Trophoblast cell (in vitro differentiated cells and primary cell): ENCODE data around the gene APRT.
A peak's percentile ranks its signal among the peaks of the same experiment; 100 is the strongest.

ENCODE experiments used
- DNase-seq, 2 donors: peaks; one replicate each; pipeline ENCODE4 v3.0.0-alpha.2; 2016
- H2AFZ ChIP-seq: 2 replicates; pipeline ENCODE4 v1.6.1; 2013; ENCODE audit warnings: low read length, moderate library complexity, mild to moderate bottlenecking; ENCODE audit not compliant: insufficient read depth, poor library complexity
- H2AK5ac ChIP-seq: 2 replicates; pipeline ENCODE4 v1.6.1; 2013; ENCODE audit warnings: mild to moderate bottlenecking, low read length
- H2BK120ac ChIP-seq: 2 replicates; pipeline ENCODE4 v1.6.1; 2013; ENCODE audit warnings: low read length, mild to moderate bottlenecking, moderate library complexity; ENCODE audit not compliant: insufficient read depth, poor library complexity
- H2BK12ac ChIP-seq: 2 replicates; pipeline ENCODE4 v1.6.1; 2013; ENCODE audit warnings: mild to moderate bottlenecking, low read length, moderate library complexity
- H2BK5ac ChIP-seq: 2 replicates; pipeline ENCODE4 v1.6.1; 2013; ENCODE audit warnings: low read length, low read depth, moderate library complexity, mild to moderate bottlenecking; ENCODE audit not compliant: poor library complexity
- H3K14ac ChIP-seq: 2 replicates; pipeline ENCODE4 v1.6.1; 2013; ENCODE audit warnings: mild to moderate bottlenecking, low read length
- H3K18ac ChIP-seq: 2 replicates; pipeline ENCODE4 v1.6.1; 2013; ENCODE audit warnings: mild to moderate bottlenecking, low read length
- H3K23ac ChIP-seq: 2 replicates; pipeline ENCODE4 v1.6.1; 2013; ENCODE audit warnings: low read length
- H3K27ac ChIP-seq: 2 replicates; pipeline ENCODE4 v1.5.1; 2013; ENCODE audit warnings: low read depth, mild to moderate bottlenecking, inconsistent platforms, low read length, moderate library complexity
- H3K27me3 ChIP-seq: 2 replicates; pipeline ENCODE4 v1.6.1; 2013; ENCODE audit warnings: inconsistent platforms, mild to moderate bottlenecking, low read length, moderate library complexity; ENCODE audit not compliant: insufficient read depth
- H3K36me3 ChIP-seq, 2 experiments: 1 replicate in 1 of 2; 2 replicates in 1 of 2; pipeline ENCODE4 v1.6.1; 2013; ENCODE audit warnings: low read length in 2 of 2, mild to moderate bottlenecking in 2 of 2, moderate library complexity in 1 of 2; ENCODE audit not compliant: insufficient read depth in 2 of 2, control insufficient read depth in 1 of 2
- H3K4ac ChIP-seq: 2 replicates; pipeline ENCODE4 v1.6.1; 2013; ENCODE audit warnings: low read depth, mild to moderate bottlenecking, low read length, moderate library complexity
- H3K4me1 ChIP-seq, 2 experiments: 1 replicate in 1 of 2; 2 replicates in 1 of 2; pipeline ENCODE4 v1.6.1; 2013; ENCODE audit warnings: low read length in 2 of 2, mild to moderate bottlenecking in 2 of 2, moderate library complexity in 1 of 2; ENCODE audit not compliant: insufficient read depth in 2 of 2, control insufficient read depth in 1 of 2
- H3K4me2 ChIP-seq: 2 replicates; pipeline ENCODE4 v1.6.1; 2013; ENCODE audit warnings: inconsistent platforms, mild to moderate bottlenecking, low read length, moderate library complexity
- H3K4me3 ChIP-seq: 2 replicates; pipeline ENCODE4 v1.5.1; 2013; ENCODE audit warnings: mild to moderate bottlenecking, low read depth, low read length, inconsistent platforms
- H3K79me1 ChIP-seq: one replicate; pipeline ENCODE4 v1.6.1; 2013; ENCODE audit warnings: low read length
- H3K79me2 ChIP-seq: 2 replicates; pipeline ENCODE4 v1.6.1; 2013; ENCODE audit warnings: low read length, mild to moderate bottlenecking; ENCODE audit not compliant: control insufficient read depth, insufficient read depth, poor library complexity
- H3K9ac ChIP-seq: 2 replicates; pipeline ENCODE4 v1.6.1; 2013; ENCODE audit warnings: mild to moderate bottlenecking, low read length
- H3K9me3 ChIP-seq: 2 replicates; pipeline ENCODE4 v1.6.1; 2013; ENCODE audit warnings: low read depth, mild to moderate bottlenecking, control low read depth, inconsistent platforms, low read length; ENCODE audit not compliant: insufficient read depth
- H4K12ac ChIP-seq: 2 replicates; pipeline ENCODE4 v1.6.1; 2013; ENCODE audit warnings: low read depth, mild to moderate bottlenecking, low read length, moderate library complexity
- H4K8ac ChIP-seq: 2 replicates; pipeline ENCODE4 v1.6.1; 2013; ENCODE audit warnings: low read depth, mild to moderate bottlenecking, low read length, moderate library complexity
- H4K91ac ChIP-seq: one replicate; pipeline ENCODE4 v1.6.1; 2013; ENCODE audit warnings: low read depth, mild to moderate bottlenecking, low read length, moderate library complexity
- WGBS: extraction: QIAGEN DNeasy Blood & Tissue Kit; methylation state at CpG from one replicate; pipeline ENCODE4 v1.1.7; 2013; ENCODE audit warnings: missing lambda C conversion rate; ENCODE audit not compliant: insufficient read length, insufficient coverage; ENCODE audit errors: extremely low coverage; 5-methylcytosine and 5-hydroxymethylcytosine counted together

Gene APRT

DNA sequence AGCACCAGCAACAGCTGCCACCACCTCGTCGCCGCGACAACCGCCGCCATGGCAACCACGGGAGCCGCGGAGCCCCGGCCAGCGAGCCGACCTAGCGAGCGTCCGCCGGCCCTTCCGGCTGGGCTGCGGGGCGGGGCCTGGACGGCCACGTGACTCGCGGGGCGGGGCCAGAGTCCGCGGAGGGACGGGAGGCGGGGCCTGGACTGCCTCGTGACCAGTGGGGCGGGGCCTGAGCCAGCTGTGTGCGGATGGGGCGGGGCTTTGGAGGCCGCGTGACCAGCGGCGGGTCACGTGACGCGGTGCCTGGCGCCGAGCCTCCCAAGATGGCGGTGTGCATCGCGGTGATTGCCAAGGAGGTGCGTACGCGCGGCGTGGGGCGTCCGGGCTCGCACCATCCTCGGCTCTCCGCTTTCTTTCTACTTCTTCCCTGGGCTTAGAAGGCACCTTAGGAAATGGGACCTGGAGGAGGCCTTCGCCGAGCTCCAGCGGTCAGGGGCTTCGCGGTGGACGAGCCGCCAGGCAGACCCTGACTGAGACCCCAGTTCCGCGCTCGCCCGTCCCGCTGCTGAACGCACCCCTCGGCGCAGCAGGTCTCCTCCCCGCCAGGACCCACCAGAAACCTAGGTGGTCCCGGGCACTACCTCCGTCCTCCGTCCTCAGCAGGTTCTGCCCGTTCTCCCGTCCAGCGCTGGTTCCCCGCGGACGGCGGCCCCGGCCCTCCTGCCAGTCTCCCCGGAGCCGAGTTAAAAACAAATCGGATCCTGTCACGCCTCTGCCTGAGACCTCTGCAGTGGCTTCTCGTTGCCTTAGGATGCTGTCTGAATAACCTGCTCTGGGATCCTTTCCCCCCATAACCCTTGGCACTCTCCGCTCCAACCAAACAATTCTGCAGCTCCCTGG lies 45.4 kb upstream of the APRT start, which contains the start of the genes GALNS and TRAPPC2L:
GALNS (minus strand) TSS at position 120 of the 900 bp plus-strand sequence; CDS start at position 50, 70 bp downstream.
TRAPPC2L (plus strand) TSS at position 300 of the 900 bp plus-strand sequence; CDS start at position 324, 24 bp downstream.
- Histone ChIP-seq H2AK5ac (peak within 1 kb of the TSS; percentile 38), H2BK120ac (peak within 1 kb of the TSS; percentile 30), H3K9ac (peak within 1 kb of the TSS; percentile 85), H3K27me3 (no peaks in the 10 kb centered on the region), H4K12ac (peak within 1 kb of the TSS; percentile 64), H2BK5ac (peak within 1 kb of the TSS; percentile 37), H3K18ac (peak within 1 kb of the TSS; percentile 90), H2AFZ (peak within 1 kb of the TSS; percentile 75), H3K36me3 (peaks cover 31 to 34% of the 10 kb centered on the region in 2 experiments), H3K79me1 (peaks cover 8% of the 10 kb centered on the region), H3K4me1 (peaks cover 8% of the 10 kb centered on the region in 2 experiments), H4K91ac (peak within 1 kb of the TSS; percentile 74), H3K9me3 (no peaks in the 10 kb centered on the region), H2BK12ac (no peak within 1 kb of the TSS), H3K79me2 (peaks cover 8% of the 10 kb centered on the region), H3K4ac (peak within 1 kb of the TSS; percentile 33), H3K23ac (no peak within 1 kb of the TSS), H3K27ac (no peak within 1 kb of the TSS), H3K4me2 (peak within 1 kb of the TSS; percentile 77), H3K4me3 (peak within 1 kb of the TSS; percentile 94), H3K14ac (peak within 1 kb of the TSS; percentile 85), H4K8ac (peak within 1 kb of the TSS; percentile 77)
- peak; percentile 97 to 99 for DNase-seq
- WGBS: no CpG with 5 or more reads among the region's 87 CpGs

GRCh38 chr16:88856122-88856827 lies 44.5 kb upstream of the APRT start:
- Histone ChIP-seq H3K36me3 (peaks cover 29 to 36% of the 10 kb centered on the region in 2 experiments), H3K79me1 (peaks cover 8% of the 10 kb centered on the region), H2BK120ac (peak overlapping the region; percentile 16), H4K8ac (peak overlapping the region; percentile 74), H3K4ac (peak overlapping the region; percentile 29), H3K79me2 (peaks cover 8% of the 10 kb centered on the region), H4K91ac (peak overlapping the region; percentile 70), H3K14ac (peak overlapping the region; percentile 85), H3K9me3 (no peaks in the 10 kb centered on the region), H3K9ac (no peak overlapping the region), H3K23ac (no peak overlapping the region), H3K4me3 (peak overlapping the region; percentile 85), H2AK5ac (peak overlapping the region; percentile 38), H3K18ac (peak overlapping the region; percentile 90), H3K27me3 (no peaks in the 10 kb centered on the region), H2BK5ac (peak overlapping the region; percentile 37), H2AFZ (peak overlapping the region; percentile 53), H3K4me2 (peak overlapping the region; percentile 68), H3K27ac (no peak overlapping the region), H2BK12ac (no peak overlapping the region), H4K12ac (no peak overlapping the region), H3K4me1 (peaks cover 8% of the 10 kb centered on the region in 2 experiments)
- WGBS: no CpG with 5 or more reads among the region's 53 CpGs
- DNase-seq: no peak

GRCh38 chr16:88855736-88856121 lies 44.0 kb upstream of the APRT start:
- Histone ChIP-seq H3K79me1 (peaks cover 8% of the 10 kb centered on the region), H3K4me3 (peak overlapping the region; percentile 49), H3K4me2 (peak overlapping the region; percentile 68), H2BK12ac (no peak overlapping the region), H2BK120ac (no peak overlapping the region), H3K14ac (no peak overlapping the region), H4K12ac (no peak overlapping the region), H3K4me1 (peaks cover 8% of the 10 kb centered on the region in 2 experiments), H3K9ac (no peak overlapping the region), H2AK5ac (peak overlapping the region; percentile 13), H3K79me2 (peaks cover 8% of the 10 kb centered on the region), H2BK5ac (no peak overlapping the region), H2AFZ (no peak overlapping the region), H3K36me3 (peaks cover 27 to 31% of the 10 kb centered on the region in 2 experiments), H3K18ac (peak overlapping the region; percentile 90), H4K91ac (no peak overlapping the region), H4K8ac (no peak overlapping the region), H3K23ac (no peak overlapping the region), H3K4ac (peak overlapping the region; percentile 33), H3K27ac (no peak overlapping the region), H3K9me3 (no peaks in the 10 kb centered on the region), H3K27me3 (no peaks in the 10 kb centered on the region)
- DNase-seq: no peak
- no CpG with 5 or more reads among the region's 13 CpGs for WGBS

DNA sequence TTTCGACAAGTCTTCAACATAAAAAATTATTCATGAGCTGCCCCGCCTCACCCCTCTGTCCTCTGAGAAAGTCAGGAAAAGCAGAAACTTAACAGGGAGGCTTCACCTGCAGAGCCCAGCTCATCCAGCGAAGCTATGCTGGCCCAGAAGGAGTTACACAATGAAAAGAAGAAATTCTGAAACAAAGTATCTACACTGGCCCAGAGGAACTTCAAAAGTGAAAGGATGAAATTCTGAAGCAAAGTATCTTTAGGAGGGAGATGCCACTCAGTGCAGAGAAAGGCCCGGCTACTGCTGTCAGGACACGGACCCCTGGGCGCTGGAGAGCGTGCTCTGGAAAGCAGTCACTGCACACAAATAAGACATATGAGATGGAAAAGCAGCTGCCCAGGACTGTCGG lies 43.4 kb upstream of the APRT start:
- Histone ChIP-seq H2BK5ac (no peak overlapping the region), H3K79me2 (peaks cover 8% of the 10 kb centered on the region), H3K4me2 (no peak overlapping the region), H3K36me3 (peaks cover 26 to 30% of the 10 kb centered on the region in 2 experiments), H4K91ac (no peak overlapping the region), H2AFZ (no peak overlapping the region), H3K9me3 (no peaks in the 10 kb centered on the region), H3K9ac (no peak overlapping the region), H3K27me3 (no peaks in the 10 kb centered on the region), H3K4me1 (peaks cover 8% of the 10 kb centered on the region in 2 experiments), H2AK5ac (no peak overlapping the region), H3K23ac (no peak overlapping the region), H4K12ac (no peak overlapping the region), H3K79me1 (peaks cover 8% of the 10 kb centered on the region), H3K14ac (no peak overlapping the region), H2BK120ac (no peak overlapping the region), H3K27ac (no peak overlapping the region), H4K8ac (no peak overlapping the region), H3K4me3 (no peak overlapping the region), H3K18ac (no peak overlapping the region), H2BK12ac (no peak overlapping the region), H3K4ac (no peak overlapping the region)
- 100% methylated on average over 1 of the region's 8 CpGs for WGBS
- DNase-seq: no peak
